Astrocyte (in vitro differentiated cells and primary cell): Measurements from ENCODE around the gene RPP14. TPM values are rescaled to one million over a fixed set of nuclear protein-coding genes. Genes with fewer than 3 reads are reported as not detected.
A peak's percentile ranks its signal among the peaks of the same experiment; 100 is the strongest.

Experiments
- DNase-seq: peaks from one replicate; pipeline ENCODE4 v3.0.0-alpha.2; 2010; ENCODE audit warnings: low read depth
- FAIRE-seq: peaks from 2 replicates; lab custom pipeline; 2011; peaks lifted over from hg19 to GRCh38; lab: Jason Lieb, UNC
- H2AFZ ChIP-seq: 2 replicates; pipeline ENCODE4 v1.6.0; 2012; ENCODE audit warnings: low read depth, low read length, inconsistent platforms
- H3K27ac ChIP-seq: 2 replicates; pipeline ENCODE4 v1.5.1; 2011; ENCODE audit warnings: low read depth, low read length, inconsistent platforms
- H3K27me3 ChIP-seq: 2 replicates; pipeline ENCODE4 v1.6.0; 2011; ENCODE audit warnings: low read length, inconsistent platforms; ENCODE audit not compliant: insufficient read depth
- H3K36me3 ChIP-seq: 2 replicates; pipeline ENCODE4 v1.5.1; 2011; ENCODE audit warnings: low read length, inconsistent platforms; ENCODE audit not compliant: insufficient read depth
- H3K4me1 ChIP-seq: 2 replicates; pipeline ENCODE4 v1.5.1; 2011; ENCODE audit warnings: low read length, inconsistent platforms; ENCODE audit not compliant: insufficient read depth
- H3K4me2 ChIP-seq: 2 replicates; pipeline ENCODE4 v1.6.0; 2012; ENCODE audit warnings: low read length, inconsistent platforms
- H3K4me3 ChIP-seq: 2 replicates; pipeline ENCODE4 v1.5.1; 2011; ENCODE audit warnings: low read depth, mild to moderate bottlenecking, low read length, inconsistent platforms; ENCODE audit not compliant: insufficient read depth
- H3K79me2 ChIP-seq: 2 replicates; pipeline ENCODE4 v1.6.0; 2012; ENCODE audit warnings: mild to moderate bottlenecking, low read length, inconsistent platforms; ENCODE audit not compliant: insufficient read depth
- H3K9ac ChIP-seq: 2 replicates; pipeline ENCODE4 v1.6.0; 2012; ENCODE audit warnings: mild to moderate bottlenecking, low read length, inconsistent platforms
- H3K9me3 ChIP-seq: 2 replicates; pipeline ENCODE4 v1.5.1; 2012; ENCODE audit warnings: low read depth, mild to moderate bottlenecking, low read length, inconsistent platforms; ENCODE audit not compliant: insufficient read depth
- H4K20me1 ChIP-seq: 2 replicates; pipeline ENCODE4 v1.6.0; 2012; ENCODE audit warnings: low read length, inconsistent platforms; ENCODE audit not compliant: insufficient read depth
- H3K27ac Mint-ChIP-seq: one replicate; pipeline ENCODE4 v1.8.0; 2021; ENCODE audit warnings: mild to moderate bottlenecking, mixed read lengths; ENCODE audit not compliant: unreplicated experiment
- H3K27me3 Mint-ChIP-seq: one replicate; pipeline ENCODE4 v1.8.0; 2021; ENCODE audit warnings: low read depth, mixed read lengths; ENCODE audit not compliant: unreplicated experiment
- H3K36me3 Mint-ChIP-seq: one replicate; pipeline ENCODE4 v1.8.0; 2021; ENCODE audit warnings: low read depth, mixed read lengths; ENCODE audit not compliant: unreplicated experiment
- H3K4me1 Mint-ChIP-seq: one replicate; pipeline ENCODE4 v1.8.0; 2021; ENCODE audit warnings: low read depth, mixed read lengths; ENCODE audit not compliant: unreplicated experiment
- H3K4me3 Mint-ChIP-seq: one replicate; pipeline ENCODE4 v1.8.0; 2021; ENCODE audit warnings: mild to moderate bottlenecking, moderate library complexity, mixed read lengths; ENCODE audit not compliant: unreplicated experiment
- H3K9me3 Mint-ChIP-seq: one replicate; pipeline ENCODE4 v1.8.0; 2021; ENCODE audit warnings: mild to moderate bottlenecking, mixed read lengths; ENCODE audit not compliant: unreplicated experiment
- EZH2 ChIP-seq: IDR thresholded peaks from 2 replicates; pipeline ENCODE4 v1.6.1; 2012; ENCODE audit warnings: mild to moderate bottlenecking, low read length, inconsistent platforms; ENCODE audit not compliant: insufficient read depth
- total RNA-seq: library from RNA; stranded (reverse); gene quantifications from 2 replicates; pipeline ENCODE4 v1.2.1, GENCODE V29; 2021
- TF ChIP-seq, protein P1 (sequence below): IDR thresholded peaks from 2 replicates; pipeline ENCODE4 v1.5.1; 2011; ENCODE audit warnings: low read depth, mild to moderate bottlenecking, inconsistent platforms, low read length, moderate library complexity; ENCODE audit not compliant: insufficient read depth

The RPP14 gene
- total RNA-seq, 1 donor from 2014 or later: 22.2 TPM

DNA sequence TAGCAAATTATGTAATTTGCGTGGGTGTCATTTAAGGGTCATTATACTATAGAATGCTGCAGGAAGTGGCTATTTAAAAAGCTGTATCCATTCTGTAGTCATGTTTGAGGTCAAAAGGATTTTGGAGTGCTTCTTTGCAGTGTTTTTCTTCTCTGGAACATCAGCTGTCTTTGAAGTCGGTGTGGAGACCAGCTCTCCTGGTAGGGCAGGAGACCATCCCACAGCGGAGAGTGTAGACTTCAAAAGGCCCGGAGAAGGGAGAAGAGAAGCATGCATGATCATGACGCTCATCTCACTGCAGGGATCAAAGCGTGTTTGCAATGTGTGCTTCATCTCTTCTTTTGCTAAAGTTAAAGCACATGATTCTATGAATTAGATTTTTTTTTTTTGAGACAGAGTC lies 46.6 kb downstream of the RPP14 start:
- Mint-ChIP-seq H3K36me3 (no peaks in the 10 kb centered on the region), H3K9me3 (no peaks in the 10 kb centered on the region), H3K27ac (no peak overlapping the region), H3K4me1 (peaks cover 13% of the 10 kb centered on the region), H3K27me3 (peaks cover 2% of the 10 kb centered on the region), H3K4me3 (no peak overlapping the region)
- Histone ChIP-seq H3K79me2 (peaks cover 47% of the 10 kb centered on the region), H3K36me3 (no peaks in the 10 kb centered on the region), H3K9ac (no peak overlapping the region), H3K4me3 (no peak overlapping the region), H2AFZ (no peak overlapping the region), H3K4me1 (peaks cover 4% of the 10 kb centered on the region), H3K27ac (no peak overlapping the region), H3K27me3 (no peaks in the 10 kb centered on the region), H3K9me3 (no peaks in the 10 kb centered on the region), H4K20me1 (peaks cover 52% of the 10 kb centered on the region), H3K4me2 (no peak overlapping the region)
- FAIRE-seq (no peak), DNase-seq (no peak)
- no peak for TF ChIP-seq EZH2
- TF ChIP-seq, protein P1, sequence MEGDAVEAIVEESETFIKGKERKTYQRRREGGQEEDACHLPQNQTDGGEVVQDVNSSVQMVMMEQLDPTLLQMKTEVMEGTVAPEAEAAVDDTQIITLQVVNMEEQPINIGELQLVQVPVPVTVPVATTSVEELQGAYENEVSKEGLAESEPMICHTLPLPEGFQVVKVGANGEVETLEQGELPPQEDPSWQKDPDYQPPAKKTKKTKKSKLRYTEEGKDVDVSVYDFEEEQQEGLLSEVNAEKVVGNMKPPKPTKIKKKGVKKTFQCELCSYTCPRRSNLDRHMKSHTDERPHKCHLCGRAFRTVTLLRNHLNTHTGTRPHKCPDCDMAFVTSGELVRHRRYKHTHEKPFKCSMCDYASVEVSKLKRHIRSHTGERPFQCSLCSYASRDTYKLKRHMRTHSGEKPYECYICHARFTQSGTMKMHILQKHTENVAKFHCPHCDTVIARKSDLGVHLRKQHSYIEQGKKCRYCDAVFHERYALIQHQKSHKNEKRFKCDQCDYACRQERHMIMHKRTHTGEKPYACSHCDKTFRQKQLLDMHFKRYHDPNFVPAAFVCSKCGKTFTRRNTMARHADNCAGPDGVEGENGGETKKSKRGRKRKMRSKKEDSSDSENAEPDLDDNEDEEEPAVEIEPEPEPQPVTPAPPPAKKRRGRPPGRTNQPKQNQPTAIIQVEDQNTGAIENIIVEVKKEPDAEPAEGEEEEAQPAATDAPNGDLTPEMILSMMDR: no peak

DNA sequence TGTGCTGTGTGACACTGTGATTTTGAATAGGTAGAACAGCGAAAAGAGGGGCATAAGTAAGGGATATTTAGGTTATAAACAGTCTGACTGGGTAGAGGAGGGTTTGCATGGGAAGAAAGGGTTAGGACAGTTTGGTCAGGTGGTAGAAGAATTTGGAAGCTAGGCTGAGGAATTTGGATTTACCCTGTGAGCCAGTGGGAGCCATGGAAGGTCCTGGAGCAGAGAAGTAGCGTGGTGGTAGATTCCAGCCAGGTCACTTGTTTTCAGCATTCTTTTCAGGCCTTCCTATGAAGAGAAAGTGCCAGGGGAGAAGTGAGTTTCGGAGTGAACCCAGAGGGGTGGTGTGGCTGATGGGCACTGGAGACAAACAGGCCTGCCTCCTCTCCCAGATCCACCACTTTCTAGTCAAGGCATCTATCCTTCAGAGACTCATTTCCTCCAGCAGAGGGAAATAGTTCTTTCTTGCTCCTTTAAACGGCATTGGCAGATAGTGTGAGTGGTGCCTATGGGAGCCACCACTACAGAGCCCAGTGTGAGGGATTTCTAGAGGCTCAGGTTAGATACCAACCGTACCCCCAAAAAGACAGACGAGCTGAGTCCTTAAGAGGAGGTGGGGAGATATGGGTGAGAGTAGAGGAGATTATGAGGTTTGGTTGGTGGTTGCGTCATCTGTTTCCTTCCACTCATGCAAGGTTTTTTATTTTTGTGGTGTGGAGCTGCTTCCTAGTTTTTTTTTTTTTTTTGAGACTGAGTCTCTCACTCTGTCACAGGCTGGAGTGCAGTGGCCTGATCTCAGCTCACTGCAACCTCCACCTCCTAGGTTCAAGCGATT lies 47.9 kb downstream of the RPP14 start:
- Mint-ChIP-seq H3K9me3 (no peaks in the 10 kb centered on the region), H3K27ac (no peak overlapping the region), H3K27me3 (peaks cover 2% of the 10 kb centered on the region), H3K4me3 (no peak overlapping the region), H3K4me1 (peaks cover 13% of the 10 kb centered on the region), H3K36me3 (no peaks in the 10 kb centered on the region)
- no peak overlapping the region for H3K9ac ChIP-seq
- no peak for TF ChIP-seq EZH2
- TF ChIP-seq, protein P1: peak; percentile 2
- no peaks in the 10 kb centered on the region for H3K36me3 ChIP-seq
- H3K4me1 ChIP-seq: peaks cover 4% of the 10 kb centered on the region
- DNase-seq: no peak
- H4K20me1 ChIP-seq: peaks cover 56% of the 10 kb centered on the region
- peaks cover 48% of the 10 kb centered on the region for H3K79me2 ChIP-seq
- no peak overlapping the region for H3K4me3 ChIP-seq
- H3K27me3 ChIP-seq: no peaks in the 10 kb centered on the region
- FAIRE-seq: no peak
- H3K27ac ChIP-seq: no peak overlapping the region
- H3K4me2 ChIP-seq: no peak overlapping the region
- no peaks in the 10 kb centered on the region for H3K9me3 ChIP-seq
- H2AFZ ChIP-seq: no peak overlapping the region

DNA sequence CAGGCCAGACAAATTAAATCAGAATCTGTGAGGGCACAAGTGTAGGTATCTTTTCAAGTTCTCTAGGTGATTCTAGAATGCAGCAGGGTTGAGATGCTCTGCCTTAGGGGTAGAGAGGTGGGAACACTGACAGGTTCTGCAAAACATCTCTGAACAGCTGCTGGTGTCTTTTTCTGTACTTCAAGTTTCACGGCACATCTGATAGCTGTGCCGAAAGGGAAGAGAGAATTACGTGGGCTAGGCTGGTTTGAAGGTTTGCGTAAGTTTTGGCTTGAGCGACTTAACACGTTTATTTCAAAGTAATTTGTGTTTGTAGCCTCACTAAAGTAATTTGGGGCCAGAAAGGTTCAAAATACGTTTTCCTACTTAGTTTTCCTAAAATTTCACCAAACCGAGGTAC lies 49.1 kb downstream of the RPP14 start:
- Histone ChIP-seq H3K9me3 (no peaks in the 10 kb centered on the region), H3K9ac (no peak overlapping the region), H3K36me3 (no peaks in the 10 kb centered on the region), H2AFZ (no peak overlapping the region), H3K79me2 (peaks cover 48% of the 10 kb centered on the region), H3K27ac (no peak overlapping the region), H3K4me3 (no peak overlapping the region), H3K27me3 (no peaks in the 10 kb centered on the region), H4K20me1 (peaks cover 59% of the 10 kb centered on the region), H3K4me1 (peaks cover 4% of the 10 kb centered on the region), H3K4me2 (no peak overlapping the region)
- Mint-ChIP-seq H3K27ac (no peak overlapping the region), H3K4me3 (no peak overlapping the region), H3K36me3 (no peaks in the 10 kb centered on the region), H3K9me3 (no peaks in the 10 kb centered on the region), H3K27me3 (peaks cover 2% of the 10 kb centered on the region), H3K4me1 (peaks cover 11% of the 10 kb centered on the region)
- DNase-seq (no peak), FAIRE-seq (no peak)
- TF ChIP-seq, protein P1: no peak
- TF ChIP-seq EZH2: no peak
